K562 (cell line): ENCODE data around the gene TPSAB1. TPM values are rescaled to one million over a fixed set of nuclear protein-coding genes. Genes with fewer than 3 reads are reported as not detected.
A peak's percentile ranks its signal among the peaks of the same experiment; 100 is the strongest.

Experiments used
- ATAC-seq: fragments of 200-7000 bp; cut with Tn5 transposase; 3 replicates; pipeline ENCODE4 v1.9.1; 2020; ENCODE audit warnings: moderate library complexity
- BruUV-seq: library from RNA; stranded (reverse); fragments of 400-500 nt; replicated peaks from 2 replicates; lab custom pipeline; 2021; lab: Mats Ljungman, UMichigan
- CTCF ChIA-PET: fragments of 300-600 bp; formaldehyde crosslinking; extraction: SDS; loops from one replicate; lab custom pipeline; 2021; ENCODE audit warnings: low intra/inter-chr PET ratio; lab: Yijun Ruan, JAX
- POLR2A ChIA-PET: fragments of 300-600, 350-650 bp; sonication (Branson Sonifier 250); formaldehyde crosslinking; extraction: SDS; loops from one replicate; lab custom pipeline; 2021; ENCODE audit warnings: antibody characterized with exemption, inconsistent platforms; lab: Yijun Ruan, JAX
- DNase-seq, 4 experiments: peaks; one replicate each; pipeline versions ENCODE4 v3.0.0 to v3.0.0-alpha.2; 2011 to 2018; ENCODE audit warnings: low spot score in 3 of 4, mixed read lengths in 3 of 4; ENCODE audit errors: extremely low read depth in 1 of 4
- FAIRE-seq: peaks from 2 replicates; lab custom pipeline; 2011; peaks lifted over from hg19 to GRCh38; lab: Jason Lieb, UNC
- H2AFZ ChIP-seq: 2 replicates; pipeline ENCODE4 v1.6.0; 2011; ENCODE audit warnings: low read depth, low read length, control low read depth, inconsistent platforms
- H3K27ac ChIP-seq: fragments of 200-600 bp; 3 replicates; pipeline ENCODE4 v1.8.0; 2011; ENCODE audit warnings: low read depth, mild to moderate bottlenecking, control low read depth, inconsistent platforms, low read length, moderate library complexity, mixed read lengths; ENCODE audit errors: extremely low read depth
- H3K27me3 ChIP-seq, 2 experiments: fragments of 300-600 bp in 1 of 2; 2 replicates in 1 of 2; 3 replicates in 1 of 2; pipeline versions ENCODE4 v1.6.0 to v1.8.0; 2011; ENCODE audit warnings: inconsistent platforms in 2 of 2, low read length in 2 of 2, mild to moderate bottlenecking in 1 of 2, mixed read lengths in 1 of 2, moderate library complexity in 1 of 2; ENCODE audit not compliant: control insufficient read depth in 2 of 2, insufficient read depth in 2 of 2
- H3K36me3 ChIP-seq: fragments of 300-600 bp; 3 replicates; pipeline ENCODE4 v1.8.0; 2011; ENCODE audit warnings: mild to moderate bottlenecking, low read length, inconsistent platforms; ENCODE audit not compliant: control insufficient read depth, insufficient read depth
- H3K4me1 ChIP-seq, 2 experiments: fragments of 200-600 bp in 1 of 2; replicated peaks in 1 of 2; 2 replicates in 1 of 2; 3 replicates in 1 of 2; pipeline versions ENCODE4 v1.5.1 to v1.8.0; 2011; ENCODE audit warnings: inconsistent platforms in 2 of 2, low read length in 2 of 2, mild to moderate bottlenecking in 1 of 2, mixed read lengths in 1 of 2, moderate library complexity in 1 of 2; ENCODE audit not compliant: control insufficient read depth in 2 of 2, insufficient read depth in 2 of 2
- H3K4me2 ChIP-seq: 2 replicates; pipeline ENCODE4 v1.6.1; 2011; ENCODE audit warnings: low read length, control low read depth, inconsistent platforms, mixed read lengths; ENCODE audit not compliant: insufficient read depth
- H3K4me3 ChIP-seq: fragments of 200-600 bp; sonication (generic), shearing (Covaris generic); 2 replicates; pipeline ENCODE4 v1.5.1; 2016; ENCODE audit warnings: control low read depth, inconsistent platforms
- H3K79me2 ChIP-seq: fragments of 200-600 bp; 3 replicates; pipeline ENCODE4 v1.8.0; 2011; ENCODE audit warnings: low read length, inconsistent platforms; ENCODE audit not compliant: control insufficient read depth, insufficient read depth
- H3K9ac ChIP-seq, 2 experiments: 2 replicates each; pipeline versions ENCODE4 v1.6.0 to v1.6.1; 2011; ENCODE audit warnings: low read depth in 2 of 2, low read length in 2 of 2, control low read depth in 1 of 2, inconsistent platforms in 1 of 2, mild to moderate bottlenecking in 1 of 2, mixed read lengths in 1 of 2; ENCODE audit not compliant: insufficient read depth in 1 of 2
- H3K9me1 ChIP-seq: one replicate; pipeline ENCODE4 v1.6.0; 2011; ENCODE audit warnings: inconsistent platforms, mild to moderate bottlenecking, low read length, moderate library complexity; ENCODE audit not compliant: control insufficient read depth, insufficient read depth
- H3K9me3 ChIP-seq: replicated peaks from 2 replicates; pipeline ENCODE4 v1.5.1; 2011; ENCODE audit warnings: low read depth, low read length, inconsistent platforms; ENCODE audit not compliant: control insufficient read depth, insufficient read depth
- H4K20me1 ChIP-seq: replicated peaks from 2 replicates; pipeline ENCODE4 v1.6.1; 2011; ENCODE audit warnings: low read length, inconsistent platforms, mixed read lengths; ENCODE audit not compliant: control insufficient read depth, insufficient read depth
- ATF1 ChIP-seq, 2 experiments: fragments of 450-650 bp in 1 of 2; IDR thresholded peaks; 2 replicates each; pipeline ENCODE4 v1.6.1; 2016; ENCODE audit warnings: missing compliant biosample characterization in 1 of 2, missing genetic modification characterization in 1 of 2
- HMG20B ChIP-seq: fragments of 250-450 bp; sonication (Bioruptor Pico); IDR thresholded peaks from 2 replicates; pipeline ENCODE4 v1.5.0; 2021; ENCODE audit warnings: mild to moderate bottlenecking
- POLR2H ChIP-seq: IDR thresholded peaks from 2 replicates; pipeline ENCODE4 v1.6.1; 2016; ENCODE audit warnings: missing genetic modification characterization, low read depth, mild to moderate bottlenecking, control low read depth, missing compliant biosample characterization, moderate library complexity
- TSC22D4 ChIP-seq: fragments of 450-650 bp; IDR thresholded peaks from 2 replicates; pipeline ENCODE4 v1.6.1; 2016; ENCODE audit warnings: missing genetic modification characterization, missing biosample characterization, control low read depth
- ZFP1 ChIP-seq: fragments of 450-650 bp; formaldehyde crosslinking; IDR thresholded peaks from 2 replicates; pipeline ENCODE4 v1.4.0; 2020; ENCODE audit warnings: mild to moderate bottlenecking, mixed read lengths
- ZKSCAN8 ChIP-seq: fragments of 200-800 bp; sonication (Bioruptor generic); IDR thresholded peaks from 2 replicates; pipeline ENCODE4 v1.6.1; 2016; ENCODE audit warnings: missing genetic modification characterization, missing compliant biosample characterization
- ZNF174 ChIP-seq: fragments of 250-450 bp; sonication (Bioruptor Pico); IDR thresholded peaks from 2 replicates; pipeline ENCODE4 v1.4.0; 2020; ENCODE audit warnings: mild to moderate bottlenecking
- ZNF263 ChIP-seq: sonication (generic); formaldehyde crosslinking; IDR thresholded peaks from 2 replicates; pipeline ENCODE4 v1.8.0; 2022; ENCODE audit warnings: mild to moderate bottlenecking, missing genetic modification reagents, borderline replicate concordance
- ZNF280B ChIP-seq: fragments of 250-450 bp; sonication (Bioruptor Pico); IDR thresholded peaks from 2 replicates; pipeline ENCODE4 v1.5.1; 2021; ENCODE audit warnings: mild to moderate bottlenecking
- ZNF311 ChIP-seq: fragments of 250-450 bp; sonication (Bioruptor Pico); IDR thresholded peaks from 2 replicates; pipeline ENCODE4 v1.4.0; 2020; ENCODE audit warnings: mild to moderate bottlenecking, moderate library complexity
- WGBS: fragments of 100-300 bp; shearing (Covaris generic); methylation state at CpG from one replicate; pipeline ENCODE4 v1.1.6; 2016; ENCODE audit warnings: low coverage, mixed read lengths; ENCODE audit not compliant: insufficient coverage; ENCODE audit errors: missing lambda C conversion rate; 5-methylcytosine and 5-hydroxymethylcytosine counted together
- in situ Hi-C: fragments of 300-500 bp; cut with MboI; formaldehyde crosslinking; loops from 4 replicates; pipeline ENCODE4 v1.15.0; 2018; ENCODE audit warnings: inconsistent platforms, mixed read lengths
- intact Hi-C: fragments of 100-400 bp; cut with micrococcal nuclease; formaldehyde crosslinking; loops from 2 replicates; pipeline ENCODE4 v1.14.2; 2022
- polyA plus RNA-seq, 8 experiments: library from polyadenylated mRNA; depleted of rRNA in 4 of 8; stranded (reverse) in 5 of 8; unstranded in 3 of 8; fragments of >200 nt; fragmentation: Nextera tagmentation in 2 of 8; fragmentation: Illumina TruSeq in 1 of 8; extraction: Ambion mirVana in 2 of 8; extraction: Trizol in 1 of 8; gene quantifications; 2 replicates each; pipeline versions ENCODE4 v1.2.1 to v1.2.3, GENCODE V29; 2011 to 2014; ENCODE audit warnings: inconsistent platforms in 1 of 8, missing spikeins in 1 of 8
- total RNA-seq, 7 experiments: library from RNA; depleted of rRNA in 6 of 7; stranded (reverse); fragments of >200 nt in 6 of 7; fragmentation: Illumina TruSeq in 2 of 7; extraction: Trizol in 2 of 7; gene quantifications; 2 replicates each; pipeline versions ENCODE4 v1.2.1 to v1.2.3, GENCODE V29; 2011 to 2021; ENCODE audit warnings: low replicate concordance in 1 of 7
- TF ChIP-seq, protein P1 (sequence below), 2 experiments: fragments of 450-650 bp in 1 of 2; sonication (generic) in 1 of 2; formaldehyde crosslinking in 1 of 2; IDR thresholded peaks in 1 of 2; conservative IDR thresholded peaks in 1 of 2; 2 replicates each; pipeline versions ENCODE4 v1.6.1 to v1.8.1; 2016 to 2023; ENCODE audit warnings: mild to moderate bottlenecking in 2 of 2, moderate library complexity in 2 of 2, inconsistent platforms in 1 of 2, missing genetic modification reagents in 1 of 2

The TPSAB1 gene
- total and polyA plus RNA-seq, 9 of the 15 experiments (the other 6 are each of a cell fraction or from before 2014, with no cell fraction given) = not detected

GRCh38 chr16:1192384-1193073 is 48.0 kb upstream of the TPSAB1 start:
- H3K4me2 ChIP-seq = no peak overlapping the region; the same call in 1 of the 2 replicates

DNA sequence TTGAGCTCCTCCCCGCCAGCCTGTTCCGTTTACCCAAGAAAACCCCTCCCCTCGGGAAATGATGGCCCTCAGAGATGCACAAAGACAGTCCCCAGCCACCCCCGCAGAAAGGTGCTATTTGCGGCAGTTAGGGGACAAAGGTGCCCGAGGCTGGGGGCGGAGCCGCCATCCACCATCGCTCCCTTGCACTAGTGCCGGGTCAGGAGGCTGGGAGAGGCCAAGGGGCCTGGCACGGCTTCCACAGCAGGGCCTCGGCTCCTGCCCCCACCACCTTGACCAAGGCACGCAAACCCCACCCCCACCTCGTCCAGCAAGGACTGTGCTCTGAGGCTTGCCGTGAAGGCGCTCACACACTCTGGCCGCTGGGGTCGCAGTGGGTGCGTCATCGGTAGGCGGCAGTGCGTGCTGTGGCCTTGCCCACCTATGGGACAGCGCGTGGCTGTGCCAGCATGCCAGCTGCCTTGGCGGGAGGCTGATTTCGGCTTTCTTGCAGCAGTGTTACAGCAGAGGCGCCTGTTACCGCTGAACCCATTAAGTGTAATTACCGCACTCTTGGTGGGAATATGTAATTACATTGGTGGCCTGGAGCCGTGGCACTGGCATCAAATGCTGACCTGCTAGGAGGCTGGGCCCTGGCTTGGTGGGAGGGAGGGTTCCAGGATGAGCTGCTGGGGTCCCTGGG is 47.2 kb upstream of the TPSAB1 start:
- peak; percentile 29 for FAIRE-seq
- peak; percentile 87 for ATAC-seq
- Histone ChIP-seq H3K4me3 (no peak overlapping the region), H2AFZ (peak overlapping the region; percentile 23; the same call in 1 of the 2 replicates), H3K79me2 (no peaks in the 10 kb centered on the region), H3K9ac (peak overlapping the region in 1 of 2 experiments; percentile 10; a peak in 1 of 4 replicates), H3K27me3 (peaks cover 0 to 25% of the 10 kb centered on the region in 2 experiments; a peak in 2 of 5 replicates), H4K20me1 (peaks cover 14% of the 10 kb centered on the region), H3K9me1 (no peaks in the 10 kb centered on the region), H3K9me3 (no peaks in the 10 kb centered on the region), H3K36me3 (no peaks in the 10 kb centered on the region), H3K4me1 (peaks cover 0 to 60% of the 10 kb centered on the region in 2 experiments; a peak in 3 of 5 replicates), H3K27ac (no peak overlapping the region), H3K4me2 (peak overlapping the region; percentile 29)
- ChIA-PET POLR2A (no interaction called here), CTCF (interaction anchor here (3.5 kb wide), 1 partner anchor 86 kb away, joined by 38 read pairs; no protein-coding TSS in a partner anchor)
- 3% methylated on average over 16 of the region's 30 CpGs for WGBS
- DNase-seq = peak; percentile 48 to 67 (median 62)
- in situ Hi-C loops = no loop called here
- BruUV-seq = no TSS peak
- intact Hi-C loops = no loop called here
- TF ChIP-seq HMG20B (CRISPR knock-in tag) = no peak
- TF ChIP-seq, protein P1, sequence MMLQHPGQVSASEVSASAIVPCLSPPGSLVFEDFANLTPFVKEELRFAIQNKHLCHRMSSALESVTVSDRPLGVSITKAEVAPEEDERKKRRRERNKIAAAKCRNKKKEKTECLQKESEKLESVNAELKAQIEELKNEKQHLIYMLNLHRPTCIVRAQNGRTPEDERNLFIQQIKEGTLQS (IDR thresholded peaks at IDR 0.05) = peak; percentile 48; the same call in 1 of the 2 replicates
- TF ChIP-seq, protein P1 (CRISPR knock-in tag; conservative IDR thresholded peaks at IDR 0.05) = no peak
- TF ChIP-seq ATF1 (CRISPR knock-in tag; IDR thresholded peaks at IDR 0.05) = peak; percentile 61; the same call in 1 of the 2 replicates
- peak; percentile 61 for TF ChIP-seq ATF1 (tag; IDR thresholded peaks at IDR 0.05)
- TF ChIP-seq ZFP1 (CRISPR knock-in tag) = no peak
- no peak for TF ChIP-seq ZNF174 (CRISPR knock-in tag)
- no peak for TF ChIP-seq ZNF311 (CRISPR knock-in tag)
- TF ChIP-seq ZKSCAN8 (CRISPR knock-in tag) = no peak
- TF ChIP-seq ZNF280B (CRISPR knock-in tag) = no peak
- TF ChIP-seq POLR2H = no peak

More at GRCh38 chr16:1192384-1193073, 48.0 kb upstream of the TPSAB1 start:
- no peaks in the 10 kb centered on the region for H3K9me1 ChIP-seq
- peaks cover 0 to 54% of the 10 kb centered on the region in 2 experiments; a peak in 3 of 5 replicates for H3K4me1 ChIP-seq
- TF ChIP-seq ZNF263 (CRISPR knock-in tag) = peak; percentile 66; the same call in 1 of the 2 replicates
- TF ChIP-seq TSC22D4 (tag) = no peak
- no peaks in the 10 kb centered on the region for H3K9me3 ChIP-seq
- DNase-seq (no peak), ATAC-seq (no peak), FAIRE-seq (no peak)
- H3K4me3 ChIP-seq = no peak overlapping the region
- peaks cover 17% of the 10 kb centered on the region for H4K20me1 ChIP-seq
- ChIA-PET POLR2A (interaction anchor here (1.1 kb wide), 1 partner anchor 16 kb away, joined by 3 read pairs; no protein-coding TSS in a partner anchor), CTCF (interaction anchor here (3.5 kb wide), 1 partner anchor 85 kb away, joined by 38 read pairs; no protein-coding TSS in a partner anchor)
- H3K36me3 ChIP-seq = no peaks in the 10 kb centered on the region
- peaks cover 0 to 32% of the 10 kb centered on the region in 2 experiments; a peak in 2 of 5 replicates for H3K27me3 ChIP-seq
- H2AFZ ChIP-seq = no peak overlapping the region
- WGBS = 0% methylated on average over 4 of the region's 9 CpGs
- BruUV-seq = no TSS peak
- no peak overlapping the region; a peak in 1 of 4 replicates for H3K9ac ChIP-seq
- H3K27ac ChIP-seq = no peak overlapping the region
- in situ Hi-C loops = no loop called here
- intact Hi-C loops = no loop called here
- no peaks in the 10 kb centered on the region for H3K79me2 ChIP-seq
